Vagina (tissue), 2 donors: ENCODE data around the gene HDAC11. TPM values are rescaled to one million over a fixed set of nuclear protein-coding genes. Genes with fewer than 3 reads are reported as not detected.

Experiments used
- DNase-seq, 2 donors: peaks; one replicate each; pipeline ENCODE4 v3.0.0-alpha.2; 2017; ENCODE audit errors: extremely low spot score in 2 of 2
- H3K27ac ChIP-seq: fragments of 200-600 bp; sonication (generic); one replicate; pipeline ENCODE4 v1.5.1; 2019
- H3K27me3 ChIP-seq: fragments of 200-600 bp; sonication (generic); one replicate; pipeline ENCODE4 v1.5.1; 2019
- H3K36me3 ChIP-seq, 2 donors: fragments of 200-600 bp; sonication (generic); one replicate each; pipeline ENCODE4 v1.5.1; 2017 to 2019
- H3K4me1 ChIP-seq: fragments of 200-600 bp; sonication (generic); one replicate; pipeline ENCODE4 v1.5.1; 2019
- H3K4me3 ChIP-seq, 2 donors: fragments of 200-600 bp; sonication (generic); 1 replicate in 1 of 2; 2 replicates in 1 of 2; pipeline ENCODE4 v1.5.1; 2016 to 2019
- H3K9me3 ChIP-seq: fragments of 200-600 bp; sonication (generic); one replicate; pipeline ENCODE4 v1.5.1; 2019
- POLR2A ChIP-seq, 2 donors: fragments of 450-650 bp; IDR thresholded peaks; one replicate each; pipeline ENCODE4 v1.6.1; 2017; ENCODE audit warnings: antibody characterized with exemption in 2 of 2, mild to moderate bottlenecking in 2 of 2, moderate library complexity in 2 of 2
- POLR2AphosphoS5 ChIP-seq, 2 donors: sonication (generic); formaldehyde crosslinking; IDR thresholded peaks; one replicate each; pipeline ENCODE4 v1.9.0; 2017; ENCODE audit warnings: antibody characterized with exemption in 2 of 2, mild to moderate bottlenecking in 2 of 2, low read depth in 1 of 2; ENCODE audit not compliant: insufficient read depth in 1 of 2
- intact Hi-C: fragments of 100-400 bp; cut with DNase I; formaldehyde crosslinking; loops from one replicate; pipeline ENCODE4 v1.15.1; 2023
- total RNA-seq: library from RNA; depleted of rRNA; stranded (reverse); fragments of >200 nt; gene quantifications from one replicate; pipeline ENCODE4 v1.2.3, GENCODE V29; 2016
- TF ChIP-seq, protein P1 (sequence below), 3 experiments: fragments of 450-650 bp in 2 of 3; fragments of 200-600 bp in 1 of 3; sonication (generic) in 1 of 3; IDR thresholded peaks; one replicate each; pipeline ENCODE4 v1.5.1; 2017 to 2019; ENCODE audit warnings: antibody characterized with exemption in 3 of 3, mild to moderate bottlenecking in 2 of 3, moderate library complexity in 2 of 3

The HDAC11 gene
- total RNA-seq, 1 donor from 2014 or later: 12.0 TPM

DNA sequence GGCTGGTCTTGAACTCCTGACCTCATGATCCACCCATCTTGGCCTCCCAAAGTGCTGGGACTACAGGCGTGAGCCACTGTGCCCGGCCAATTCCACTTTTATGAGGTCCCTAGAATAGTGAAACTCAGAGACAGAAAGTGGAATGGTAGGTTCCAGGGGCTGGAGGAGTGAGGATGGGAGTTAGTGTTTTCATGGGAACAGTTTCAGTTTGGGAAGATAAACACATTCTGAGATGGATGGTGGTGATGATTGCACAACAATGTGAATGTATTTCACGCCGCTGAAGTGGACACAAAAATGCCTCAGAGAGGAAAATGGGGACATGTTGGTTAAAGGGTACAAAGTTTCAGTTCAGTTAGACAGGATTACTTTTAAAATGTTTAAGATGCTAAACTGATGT lies 22.5 kb upstream of the HDAC11 start:
- no peak for DNase-seq
- intact Hi-C loops: no loop called here
- no peaks in the 10 kb centered on the region for H3K27me3 ChIP-seq
- H3K4me1 ChIP-seq: peaks cover under 1% of the 10 kb centered on the region
- no peak for TF ChIP-seq POLR2A (IDR thresholded peaks at IDR 0.05)
- H3K4me3 ChIP-seq: no peak overlapping the region
- no peaks in the 10 kb centered on the region for H3K36me3 ChIP-seq
- H3K9me3 ChIP-seq: no peaks in the 10 kb centered on the region
- H3K27ac ChIP-seq: no peak overlapping the region

DNA sequence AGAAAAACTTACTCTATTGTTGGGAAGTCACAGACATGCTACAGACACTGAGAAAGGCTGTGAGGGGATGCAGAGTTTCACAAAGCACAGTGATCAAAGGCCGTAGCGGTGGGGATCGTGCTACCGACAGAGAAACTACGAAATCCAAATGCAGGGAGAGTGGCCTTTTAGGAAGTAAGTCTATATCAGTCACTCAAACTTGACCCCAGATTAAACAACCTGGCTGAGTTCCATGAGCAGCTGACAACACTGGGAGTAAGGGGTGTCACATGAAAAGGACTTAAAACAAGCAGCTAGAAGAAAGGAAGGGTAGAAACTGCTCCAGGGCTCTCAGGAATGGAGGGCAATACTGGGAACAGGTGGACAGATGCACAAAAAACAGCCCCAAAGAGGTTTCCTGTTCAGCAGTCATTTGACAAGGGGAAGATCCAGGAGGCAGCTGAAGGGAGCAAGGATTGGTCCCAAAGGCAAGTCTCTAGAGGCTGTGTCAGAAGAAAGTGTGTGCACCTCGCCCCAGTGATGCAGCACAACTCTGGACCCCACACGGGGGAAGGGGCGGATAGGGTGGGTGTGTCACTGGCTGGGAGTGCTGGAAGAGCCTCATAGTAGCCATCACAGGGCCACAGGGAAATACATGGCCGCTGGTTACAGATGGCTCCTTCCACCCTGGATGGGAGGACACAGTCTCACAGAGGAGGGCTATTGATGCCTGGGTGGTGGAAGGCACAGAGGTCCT lies 20.3 kb upstream of the HDAC11 start:
- no peak for DNase-seq
- TF ChIP-seq POLR2A (IDR thresholded peaks at IDR 0.05): no peak
- TF ChIP-seq, protein P1, sequence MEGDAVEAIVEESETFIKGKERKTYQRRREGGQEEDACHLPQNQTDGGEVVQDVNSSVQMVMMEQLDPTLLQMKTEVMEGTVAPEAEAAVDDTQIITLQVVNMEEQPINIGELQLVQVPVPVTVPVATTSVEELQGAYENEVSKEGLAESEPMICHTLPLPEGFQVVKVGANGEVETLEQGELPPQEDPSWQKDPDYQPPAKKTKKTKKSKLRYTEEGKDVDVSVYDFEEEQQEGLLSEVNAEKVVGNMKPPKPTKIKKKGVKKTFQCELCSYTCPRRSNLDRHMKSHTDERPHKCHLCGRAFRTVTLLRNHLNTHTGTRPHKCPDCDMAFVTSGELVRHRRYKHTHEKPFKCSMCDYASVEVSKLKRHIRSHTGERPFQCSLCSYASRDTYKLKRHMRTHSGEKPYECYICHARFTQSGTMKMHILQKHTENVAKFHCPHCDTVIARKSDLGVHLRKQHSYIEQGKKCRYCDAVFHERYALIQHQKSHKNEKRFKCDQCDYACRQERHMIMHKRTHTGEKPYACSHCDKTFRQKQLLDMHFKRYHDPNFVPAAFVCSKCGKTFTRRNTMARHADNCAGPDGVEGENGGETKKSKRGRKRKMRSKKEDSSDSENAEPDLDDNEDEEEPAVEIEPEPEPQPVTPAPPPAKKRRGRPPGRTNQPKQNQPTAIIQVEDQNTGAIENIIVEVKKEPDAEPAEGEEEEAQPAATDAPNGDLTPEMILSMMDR (IDR thresholded peaks at IDR 0.05): no peak
- no peak for TF ChIP-seq POLR2AphosphoS5 (IDR thresholded peaks at IDR 0.05; ENCODE audit: insufficient read depth in 1 of 2, low read depth in 1 of 2)
- no peaks in the 10 kb centered on the region for H3K27me3 ChIP-seq
- H3K9me3 ChIP-seq: no peaks in the 10 kb centered on the region
- intact Hi-C loops: loop anchor here (10.0 kb wide), 1 partner anchor 145 kb away; no protein-coding TSS in a partner anchor
- H3K4me1 ChIP-seq: no peaks in the 10 kb centered on the region
- no peaks in the 10 kb centered on the region for H3K36me3 ChIP-seq
- no peak overlapping the region for H3K4me3 ChIP-seq
- H3K27ac ChIP-seq: no peak overlapping the region

DNA sequence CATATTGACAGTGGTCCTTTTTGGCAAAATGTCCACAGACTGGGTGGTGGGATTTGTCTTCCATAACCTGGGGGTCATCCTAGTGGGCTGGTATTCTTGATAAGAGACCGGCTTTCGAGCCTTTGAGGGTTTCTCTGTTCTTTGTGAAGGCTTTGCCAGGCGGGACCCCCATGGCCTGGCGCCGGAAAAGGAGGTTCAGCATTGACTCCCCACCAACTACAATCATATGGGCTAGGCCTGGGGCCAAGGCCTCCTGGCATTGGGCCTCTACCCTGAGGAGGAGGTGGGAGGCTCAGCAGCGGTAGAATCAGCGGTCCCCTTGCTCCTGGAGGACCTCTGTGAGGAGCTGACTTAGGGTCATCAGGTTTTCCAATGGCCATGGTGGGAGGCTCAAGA lies 19.8 kb upstream of the HDAC11 start:
- no peak overlapping the region for H3K4me3 ChIP-seq
- no peak for DNase-seq
- intact Hi-C loops: loop anchor here (10.0 kb wide), 1 partner anchor 146 kb away; no protein-coding TSS in a partner anchor

DNA sequence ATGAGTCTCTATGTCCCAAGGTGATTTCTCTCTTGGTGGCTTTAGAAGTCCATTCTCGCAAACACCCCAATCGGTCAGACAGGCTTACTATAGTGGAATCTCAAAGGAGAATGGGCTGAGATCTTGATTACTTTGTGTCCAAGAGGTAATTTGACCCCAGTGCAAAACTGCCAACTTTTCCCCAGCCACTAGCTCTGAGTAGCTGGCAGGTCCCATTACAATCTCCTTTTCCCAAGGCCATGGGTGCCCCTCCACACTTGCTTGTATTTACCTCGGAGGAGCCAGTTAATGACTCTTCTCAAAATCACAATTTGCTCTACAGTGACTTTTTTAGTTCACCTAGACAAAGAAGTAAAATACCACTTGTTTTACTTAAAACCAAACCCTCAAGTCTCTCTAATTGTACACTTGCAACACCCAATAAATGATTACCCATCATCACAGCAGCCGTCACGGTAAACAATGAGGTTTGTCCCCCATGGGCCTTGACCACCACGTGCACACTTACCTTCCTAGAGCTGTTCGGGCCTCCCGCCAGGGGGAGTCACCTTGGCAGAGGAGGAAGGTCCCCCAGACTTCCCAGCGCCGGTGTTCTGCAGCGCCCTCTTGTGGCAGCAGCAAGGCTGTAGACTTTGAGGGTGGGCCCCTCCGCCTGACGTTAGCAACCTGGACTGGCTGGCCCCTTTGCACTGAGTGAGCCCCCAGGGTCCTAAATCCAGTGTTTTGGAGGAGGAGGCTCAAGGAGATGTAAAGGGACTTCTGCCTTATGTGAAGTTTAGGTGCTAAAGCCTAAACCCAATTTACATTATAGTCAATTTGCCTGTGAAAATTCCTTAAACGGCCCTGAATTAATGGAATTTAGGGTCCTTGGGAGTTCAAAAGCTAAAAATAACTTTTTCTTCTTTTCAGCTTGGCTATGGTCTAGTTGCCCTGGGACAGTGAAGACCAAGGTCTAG lies 18.7 kb upstream of the HDAC11 start:
- Histone ChIP-seq H3K9me3 (no peaks in the 10 kb centered on the region), H3K27me3 (no peaks in the 10 kb centered on the region), H3K36me3 (no peaks in the 10 kb centered on the region), H3K4me1 (no peaks in the 10 kb centered on the region), H3K4me3 (no peak overlapping the region), H3K27ac (no peak overlapping the region)
- intact Hi-C loops: loop anchor here (10.0 kb wide), 1 partner anchor 147 kb away; no protein-coding TSS in a partner anchor
- no peak for DNase-seq
- TF ChIP-seq, protein P1 (IDR thresholded peaks at IDR 0.05): peak in 1 of 3 experiments; percentile 11
- no peak for TF ChIP-seq POLR2AphosphoS5 (IDR thresholded peaks at IDR 0.05; ENCODE audit: insufficient read depth in 1 of 2, low read depth in 1 of 2)

More for the DNA sequence above, 19.8 kb upstream of the HDAC11 start:
- no peaks in the 10 kb centered on the region for H3K4me1 ChIP-seq
- no peak overlapping the region for H3K27ac ChIP-seq
- no peaks in the 10 kb centered on the region for H3K9me3 ChIP-seq
- H3K27me3 ChIP-seq: no peaks in the 10 kb centered on the region
- H3K36me3 ChIP-seq: no peaks in the 10 kb centered on the region
- TF ChIP-seq POLR2A (IDR thresholded peaks at IDR 0.05): no peak
- TF ChIP-seq, protein P1 (IDR thresholded peaks at IDR 0.05): no peak
- no peak for TF ChIP-seq POLR2AphosphoS5 (IDR thresholded peaks at IDR 0.05; ENCODE audit: insufficient read depth in 1 of 2, low read depth in 1 of 2)

DNA sequence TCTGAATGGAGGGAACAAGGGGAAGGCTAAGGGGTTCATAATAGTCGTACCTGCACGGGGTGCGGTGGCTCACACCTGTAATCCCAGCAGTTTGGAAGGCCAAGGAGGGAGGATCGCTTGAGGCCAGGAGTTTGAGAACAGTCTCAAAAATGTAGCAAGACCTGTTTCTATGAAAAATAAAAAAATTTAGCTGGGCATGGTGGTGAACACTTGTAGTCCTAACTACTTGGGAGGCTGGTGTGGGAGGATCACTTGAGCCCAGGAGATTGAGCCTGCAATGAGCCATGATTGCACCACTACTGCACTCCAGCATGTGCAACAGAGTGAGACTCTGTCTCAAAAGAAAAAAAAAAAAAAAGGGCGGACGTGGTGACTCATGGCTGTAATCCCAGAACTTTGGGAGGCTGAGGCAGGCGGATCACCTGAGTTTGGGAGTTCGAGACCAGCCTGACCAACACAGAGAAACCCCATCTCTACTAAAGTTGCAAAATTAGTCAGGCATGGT lies 17.9 kb upstream of the HDAC11 start:
- Histone ChIP-seq H3K27ac (no peak overlapping the region), H3K4me3 (no peak overlapping the region), H3K4me1 (no peaks in the 10 kb centered on the region), H3K9me3 (no peaks in the 10 kb centered on the region), H3K27me3 (no peaks in the 10 kb centered on the region), H3K36me3 (no peaks in the 10 kb centered on the region)
- TF ChIP-seq, protein P1 (IDR thresholded peaks at IDR 0.05): no peak
- TF ChIP-seq POLR2AphosphoS5 (IDR thresholded peaks at IDR 0.05; ENCODE audit: insufficient read depth in 1 of 2, low read depth in 1 of 2) (no peak), POLR2A (IDR thresholded peaks at IDR 0.05) (no peak)
- intact Hi-C loops: loop anchor here (10.0 kb wide), 1 partner anchor 147 kb away; no protein-coding TSS in a partner anchor
- no peak for DNase-seq
